SK-N-SH treated with all-trans-retinoic acid at 6 μM for 48 hours (cell line): Measurements from ENCODE around the gene MYH14.

Source experiments
- ISL1 ChIP-seq: fragments of 250-450 bp; sonication (Bioruptor Pico); IDR thresholded peaks from 2 replicates; pipeline ENCODE4 v2.1.2; 2022; ENCODE audit warnings: mild to moderate bottlenecking, moderate library complexity
- TOX ChIP-seq: fragments of 250-450 bp; sonication (Bioruptor Pico); IDR thresholded peaks from 2 replicates; pipeline ENCODE4 v1.8.0; 2021; ENCODE audit warnings: mild to moderate bottlenecking, moderate library complexity, borderline replicate concordance
- TF ChIP-seq, protein P1 (sequence below): fragments of 250-450 bp; sonication (Bioruptor Pico); IDR thresholded peaks from 2 replicates; pipeline ENCODE4 v1.5.1; 2021; ENCODE audit warnings: mild to moderate bottlenecking, moderate library complexity
- TF ChIP-seq, protein P2 (sequence below): fragments of 250-450 bp; sonication (Bioruptor Pico); IDR thresholded peaks from 2 replicates; pipeline ENCODE4 v1.8.0; 2021; ENCODE audit warnings: low read depth, mild to moderate bottlenecking, moderate library complexity, borderline replicate concordance

DNA sequence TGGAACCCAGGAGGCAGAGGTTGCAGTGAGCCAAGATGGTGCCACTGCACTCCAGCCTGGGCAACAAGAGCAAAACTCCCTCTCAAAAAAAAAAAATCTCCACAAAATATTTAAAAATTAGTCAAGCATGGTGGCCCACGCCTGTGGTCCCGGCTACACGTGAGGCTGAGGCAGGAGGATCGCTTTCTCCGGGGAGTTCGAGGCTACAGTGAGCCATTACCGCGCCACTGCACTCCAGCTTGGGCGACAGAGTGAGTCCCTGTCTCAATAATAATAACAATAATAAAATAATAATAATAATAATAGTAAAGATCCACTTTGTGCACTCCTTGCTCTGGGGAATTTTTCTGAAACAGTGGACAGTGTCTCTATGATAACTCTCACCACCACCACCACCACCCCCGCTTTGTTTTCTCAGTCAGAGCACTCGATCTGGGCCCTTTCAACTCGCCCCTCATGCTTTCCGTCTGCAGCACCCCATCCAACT, 153.3 kb downstream of the MYH14 start:
- TF ChIP-seq TOX (no peak), ISL1 (no peak)
- TF ChIP-seq, protein P1, sequence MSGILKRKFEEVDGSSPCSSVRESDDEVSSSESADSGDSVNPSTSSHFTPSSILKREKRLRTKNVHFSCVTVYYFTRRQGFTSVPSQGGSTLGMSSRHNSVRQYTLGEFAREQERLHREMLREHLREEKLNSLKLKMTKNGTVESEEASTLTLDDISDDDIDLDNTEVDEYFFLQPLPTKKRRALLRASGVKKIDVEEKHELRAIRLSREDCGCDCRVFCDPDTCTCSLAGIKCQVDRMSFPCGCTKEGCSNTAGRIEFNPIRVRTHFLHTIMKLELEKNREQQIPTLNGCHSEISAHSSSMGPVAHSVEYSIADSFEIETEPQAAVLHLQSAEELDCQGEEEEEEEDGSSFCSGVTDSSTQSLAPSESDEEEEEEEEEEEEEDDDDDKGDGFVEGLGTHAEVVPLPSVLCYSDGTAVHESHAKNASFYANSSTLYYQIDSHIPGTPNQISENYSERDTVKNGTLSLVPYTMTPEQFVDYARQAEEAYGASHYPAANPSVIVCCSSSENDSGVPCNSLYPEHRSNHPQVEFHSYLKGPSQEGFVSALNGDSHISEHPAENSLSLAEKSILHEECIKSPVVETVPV (CRISPR knock-in tag) = no peak
- TF ChIP-seq, protein P2, sequence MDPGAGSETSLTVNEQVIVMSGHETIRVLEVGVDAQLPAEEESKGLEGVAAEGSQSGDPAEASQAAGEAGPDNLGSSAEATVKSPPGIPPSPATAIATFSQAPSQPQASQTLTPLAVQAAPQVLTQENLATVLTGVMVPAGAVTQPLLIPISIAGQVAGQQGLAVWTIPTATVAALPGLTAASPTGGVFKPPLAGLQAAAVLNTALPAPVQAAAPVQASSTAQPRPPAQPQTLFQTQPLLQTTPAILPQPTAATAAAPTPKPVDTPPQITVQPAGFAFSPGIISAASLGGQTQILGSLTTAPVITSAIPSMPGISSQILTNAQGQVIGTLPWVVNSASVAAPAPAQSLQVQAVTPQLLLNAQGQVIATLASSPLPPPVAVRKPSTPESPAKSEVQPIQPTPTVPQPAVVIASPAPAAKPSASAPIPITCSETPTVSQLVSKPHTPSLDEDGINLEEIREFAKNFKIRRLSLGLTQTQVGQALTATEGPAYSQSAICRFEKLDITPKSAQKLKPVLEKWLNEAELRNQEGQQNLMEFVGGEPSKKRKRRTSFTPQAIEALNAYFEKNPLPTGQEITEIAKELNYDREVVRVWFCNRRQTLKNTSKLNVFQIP (CRISPR knock-in tag) = no peak
